ENCODE data around the gene C3orf18.

DNA sequence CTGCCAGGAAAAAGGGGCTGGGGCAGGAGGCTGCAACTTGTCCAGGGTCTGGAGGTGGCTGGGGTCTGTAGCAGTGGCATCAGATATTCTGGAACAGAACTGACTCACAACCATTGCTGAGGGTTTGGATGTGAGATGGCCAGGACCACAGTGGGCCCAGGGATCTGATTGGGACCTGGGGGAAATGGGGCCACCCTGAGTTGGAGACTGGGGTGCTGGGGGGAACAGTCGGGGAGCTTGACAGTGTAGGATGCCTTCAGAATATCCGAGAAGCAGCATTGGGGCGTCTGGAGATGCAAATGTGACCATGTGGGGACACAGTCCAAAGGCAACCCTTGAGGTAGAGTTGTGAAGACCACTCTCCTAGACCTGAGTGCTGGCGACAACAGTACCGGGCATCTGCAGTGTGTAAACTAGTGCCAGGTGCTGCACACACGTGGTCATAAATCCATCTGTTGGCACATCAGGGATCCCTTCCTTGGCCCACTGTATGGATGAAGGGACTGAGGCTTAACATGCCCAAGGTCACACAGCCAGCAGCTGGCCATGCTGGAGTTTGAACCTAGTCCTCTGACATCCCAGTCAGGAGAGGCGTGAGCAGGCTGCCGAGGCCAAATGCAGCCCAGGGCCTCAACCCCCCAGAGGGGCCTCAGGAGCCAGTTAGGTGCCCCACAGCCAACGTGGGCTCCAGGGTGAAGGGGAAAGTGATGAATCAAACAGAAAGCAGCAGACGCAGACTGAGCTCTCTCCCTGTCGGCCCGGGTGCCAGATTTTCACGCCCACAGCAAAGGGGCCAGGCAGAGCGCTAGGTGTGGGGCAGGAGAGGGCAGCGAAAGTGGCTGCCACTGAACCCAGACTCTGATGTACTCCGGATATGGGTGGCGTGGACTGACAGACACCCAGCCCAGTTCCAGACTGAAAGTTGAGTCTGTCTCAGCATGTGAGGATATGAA is 20.5 kb upstream of the C3orf18 start:
- TF ChIP-seq CTCF (IDR thresholded peaks at IDR 0.05) (no peak), POLR2AphosphoS5 (IDR thresholded peaks at IDR 0.05) (no peak), POLR2A (IDR thresholded peaks at IDR 0.05) (no peak)

All from transverse colon (tissue), 4 donors.